H1 (cell line): Measurements from ENCODE around the gene ORC3.

ENCODE experiments used
- CREB1 ChIP-seq: IDR thresholded peaks from 2 replicates; pipeline ENCODE4 v1.6.1; 2012; ENCODE audit warnings: inconsistent platforms
- CTCF ChIP-seq, 3 experiments: IDR thresholded peaks; 1 replicate in 2 of 3; 2 replicates in 1 of 3; pipeline versions ENCODE4 v1.5.1 to v1.6.1; 2011; ENCODE audit warnings: low read length in 3 of 3, mild to moderate bottlenecking in 3 of 3, inconsistent platforms in 2 of 3, low read depth in 1 of 3, moderate library complexity in 1 of 3; ENCODE audit not compliant: insufficient read depth in 1 of 3; ENCODE audit errors: control extremely low read depth in 1 of 3
- EZH2 ChIP-seq: fragments of 200-600 bp; sonication (generic); IDR thresholded peaks from 2 replicates; pipeline ENCODE4 v1.7.1; 2012; ENCODE audit warnings: low read depth, mild to moderate bottlenecking, moderate library complexity, low read length, inconsistent platforms; ENCODE audit not compliant: severe bottlenecking
- JUND ChIP-seq: IDR thresholded peaks from 2 replicates; pipeline ENCODE4 v1.6.1; 2011; ENCODE audit warnings: mild to moderate bottlenecking, improper control_type of control experiment, low read length

GRCh38 chr6:87705070-87705691 lies 115.2 kb downstream of the ORC3 start:
- TF ChIP-seq CTCF (IDR thresholded peaks at IDR 0.05; ENCODE audit: control extremely low read depth in 1 of 3, insufficient read depth in 1 of 3, low read depth in 1 of 3, low read length in 3 of 3) (no peak), JUND (no peak), EZH2 (no peak), CREB1 (no peak)
